HCT116 (cell line): ENCODE results near the gene PRKCQ. TPM values are rescaled to one million over a fixed set of nuclear protein-coding genes. Genes with fewer than 3 reads are reported as not detected.

Source experiments
- ATAC-seq: fragments of 200-7000 bp; cut with Tn5 transposase; 2 replicates; pipeline ENCODE4 v1.9.1; 2020; ENCODE audit warnings: mild to moderate bottlenecking, moderate library complexity
- BruUV-seq: library from RNA; stranded (reverse); fragments of 400-500 nt; replicated peaks from 2 replicates; lab custom pipeline; 2021; lab: Mats Ljungman, UMichigan
- CTCF ChIA-PET: fragments of 300-600 bp; sonication (Branson Sonifier 250); formaldehyde crosslinking; loops from one replicate; lab custom pipeline; 2021; ENCODE audit warnings: antibody characterized with exemption; lab: Charles Lee
- POLR2A ChIA-PET: fragments of 300-600, 350-600 bp; sonication (Branson Sonifier 250); formaldehyde crosslinking; loops from one replicate; lab custom pipeline; 2021; ENCODE audit warnings: antibody characterized with exemption; lab: Charles Lee
- RAD21 ChIA-PET, 2 experiments: fragments of 300-600 bp; sonication (Branson Sonifier 250); formaldehyde crosslinking; loops; one replicate each; lab custom pipeline; 2023; ENCODE audit warnings: low total read pairs in 2 of 2; ENCODE audit not compliant: uncharacterized antibody in 2 of 2, unreplicated experiment in 2 of 2, low non-redundant PET in 1 of 2; lab: Charles Lee
- DNase-seq: peaks from one replicate; pipeline ENCODE4 v3.0.0-alpha.2; 2010; ENCODE audit warnings: low read depth, low spot score
- H2AFZ ChIP-seq: fragments of 200-600 bp; shearing (Covaris generic), sonication (generic); 2 replicates; pipeline ENCODE4 v1.6.1; 2017; ENCODE audit warnings: low read depth, mixed run types, mixed read lengths, antibody characterized with exemption, low read length; ENCODE audit not compliant: poor library complexity, severe bottlenecking
- H3K27ac ChIP-seq: 2 replicates; pipeline ENCODE4 v1.5.1; 2012; ENCODE audit warnings: low read depth, low read length
- H3K27me3 ChIP-seq: fragments of 200-600 bp; sonication (generic); 2 replicates; pipeline ENCODE4 v1.6.1; 2016; ENCODE audit warnings: mixed run types, low read length, mixed read lengths; ENCODE audit not compliant: insufficient read depth
- H3K36me3 ChIP-seq, 2 experiments: fragments of 200-500 bp in 1 of 2; fragments of 200-600 bp in 1 of 2; sonication (Bioruptor generic) in 1 of 2; sonication (generic) in 1 of 2; 2 replicates each; pipeline versions ENCODE4 v1.5.1 to v1.6.1; 2014 to 2016; ENCODE audit warnings: low read length in 2 of 2, inconsistent platforms in 1 of 2, mixed read lengths in 1 of 2, mixed run types in 1 of 2; ENCODE audit not compliant: insufficient read depth in 2 of 2, control insufficient read depth in 1 of 2
- H3K4me1 ChIP-seq, 2 experiments: fragments of 200-600 bp in 1 of 2; sonication (generic) in 1 of 2; 2 replicates each; pipeline versions ENCODE4 v1.5.1 to v1.6.1; 2012 to 2017; ENCODE audit warnings: low read length in 2 of 2, inconsistent platforms in 1 of 2, mild to moderate bottlenecking in 1 of 2, mixed read lengths in 1 of 2, mixed run types in 1 of 2, moderate library complexity in 1 of 2; ENCODE audit not compliant: insufficient read depth in 2 of 2, control insufficient read depth in 1 of 2
- H3K4me2 ChIP-seq: fragments of 200-600 bp; sonication (generic); 2 replicates; pipeline ENCODE4 v1.6.1; 2017; ENCODE audit warnings: mixed run types, low read length, mixed read lengths
- H3K4me3 ChIP-seq, 2 experiments: fragments of 200-600 bp in 1 of 2; sonication (generic) in 1 of 2; replicated peaks in 1 of 2; 2 replicates each; pipeline ENCODE4 v1.5.1; 2011 to 2016; ENCODE audit warnings: low read length in 2 of 2, control low read depth in 1 of 2, low read depth in 1 of 2, mild to moderate bottlenecking in 1 of 2, mixed read lengths in 1 of 2, mixed run types in 1 of 2
- H3K79me2 ChIP-seq: fragments of 200-600 bp; sonication (generic); 2 replicates; pipeline ENCODE4 v1.6.1; 2017; ENCODE audit warnings: mild to moderate bottlenecking, mixed run types, low read length, moderate library complexity, mixed read lengths; ENCODE audit not compliant: insufficient read depth
- H3K9ac ChIP-seq: fragments of 200-600 bp; sonication (generic); 2 replicates; pipeline ENCODE4 v1.6.1; 2016; ENCODE audit warnings: low read length, mixed read lengths
- H3K9me2 ChIP-seq: fragments of 200-600 bp; sonication (generic), shearing (Covaris generic); 2 replicates; pipeline ENCODE4 v1.6.1; 2017; ENCODE audit warnings: mixed run types, mild to moderate bottlenecking, moderate library complexity; ENCODE audit not compliant: insufficient read depth
- H3K9me3 ChIP-seq, 2 experiments: fragments of 200-500 bp in 1 of 2; fragments of 200-600 bp in 1 of 2; sonication (Bioruptor generic) in 1 of 2; sonication (generic) in 1 of 2; 2 replicates each; pipeline ENCODE4 v1.6.1; 2014 to 2017; ENCODE audit warnings: low read length in 2 of 2, mixed read lengths in 2 of 2, inconsistent platforms in 1 of 2, low read depth in 1 of 2, mild to moderate bottlenecking in 1 of 2, mixed run types in 1 of 2, moderate library complexity in 1 of 2; ENCODE audit not compliant: control insufficient read depth in 1 of 2, insufficient read depth in 1 of 2
- H4K20me1 ChIP-seq: fragments of 200-600 bp; sonication (generic), shearing (Covaris generic); 2 replicates; pipeline ENCODE4 v1.6.1; 2017; ENCODE audit warnings: mixed run types, mild to moderate bottlenecking, moderate library complexity; ENCODE audit not compliant: insufficient read depth
- CEBPB ChIP-seq: IDR thresholded peaks from 2 replicates; pipeline ENCODE4 v1.6.1; 2012; ENCODE audit warnings: low read depth
- CTCF ChIP-seq, 3 experiments: fragments of 200-600 bp in 1 of 3; sonication (generic) in 1 of 3; IDR thresholded peaks in 2 of 3; conservative IDR thresholded peaks in 1 of 3; 2 replicates each; pipeline ENCODE4 v1.5.1; 2012 to 2017; ENCODE audit warnings: low read depth in 2 of 3, low read length in 2 of 3, antibody characterized with exemption in 1 of 3, borderline replicate concordance in 1 of 3, control low read depth in 1 of 3, mild to moderate bottlenecking in 1 of 3, mixed read lengths in 1 of 3, mixed run types in 1 of 3, moderate library complexity in 1 of 3; ENCODE audit not compliant: insufficient read depth in 1 of 3
- ELF1 ChIP-seq: IDR thresholded peaks from 2 replicates; pipeline ENCODE4 v1.6.1; 2012; ENCODE audit warnings: low read depth, borderline replicate concordance
- EZH2phosphoT487 ChIP-seq: fragments of 200-600 bp; IDR thresholded peaks from 2 replicates; pipeline ENCODE4 v1.6.1; 2018; ENCODE audit warnings: antibody characterized with exemption, borderline replicate concordance
- FOSL1 ChIP-seq: IDR thresholded peaks from 2 replicates; pipeline ENCODE4 v1.6.1; 2012; ENCODE audit warnings: low read depth
- POLR2A ChIP-seq: IDR thresholded peaks from 2 replicates; pipeline ENCODE4 v1.7.0; 2011; ENCODE audit warnings: borderline replicate concordance; ENCODE audit not compliant: insufficient read depth, insufficient read length; ENCODE audit errors: extremely low read depth
- POLR2AphosphoS5 ChIP-seq: IDR thresholded peaks from 2 replicates; pipeline ENCODE4 v1.6.1; 2011; ENCODE audit warnings: mild to moderate bottlenecking, low read depth, low read length, moderate library complexity
- RAD21 ChIP-seq: IDR thresholded peaks from 2 replicates; pipeline ENCODE4 v1.6.1; 2012; ENCODE audit warnings: low read depth, mild to moderate bottlenecking
- SP1 ChIP-seq: IDR thresholded peaks from 2 replicates; pipeline ENCODE4 v1.6.1; 2012; ENCODE audit warnings: low read depth
- SRF ChIP-seq: IDR thresholded peaks from 2 replicates; pipeline ENCODE4 v1.6.1; 2012; ENCODE audit warnings: low read depth
- TCF7L2 ChIP-seq: IDR thresholded peaks from 2 replicates; pipeline ENCODE4 v1.7.0; 2011; ENCODE audit warnings: borderline replicate concordance, inconsistent platforms; ENCODE audit not compliant: insufficient read depth, insufficient read length; ENCODE audit errors: extremely low read depth
- ZFX ChIP-seq: fragments of 450-650 bp; IDR thresholded peaks from 2 replicates; pipeline ENCODE4 v1.6.1; 2017
- ZNF274 ChIP-seq: fragments of 200-500 bp; sonication (Bioruptor generic); IDR thresholded peaks from 2 replicates; pipeline ENCODE4 v1.6.1; 2014; ENCODE audit warnings: mild to moderate bottlenecking, low read depth, low read length, inconsistent platforms
- intact Hi-C: fragments of 100-400 bp; cut with micrococcal nuclease; formaldehyde crosslinking; loops from 2 replicates; pipeline ENCODE4 v1.10.0; 2022
- total RNA-seq: library from RNA; stranded (reverse); gene quantifications from one replicate; pipeline ENCODE4 v1.2.1, GENCODE V29; 2021; ENCODE audit not compliant: unreplicated experiment

PRKCQ gene
- total RNA-seq, 1 experiment from 2014 or later, result 0.54 TPM

- DNase-seq (no peak), ATAC-seq (no peak)
- ChIA-PET POLR2A (no interaction called here), RAD21 (no interaction called here), CTCF (no interaction called here)
- Histone ChIP-seq H3K4me1 (no peaks in the 10 kb centered on the region), H3K27ac (no peak overlapping the region), H3K9me3 (no peaks in the 10 kb centered on the region), H3K36me3 (no peaks in the 10 kb centered on the region), H4K20me1 (no peaks in the 10 kb centered on the region), H3K27me3 (peaks cover 46% of the 10 kb centered on the region), H3K4me2 (no peak overlapping the region), H3K9ac (no peak overlapping the region)
- BruUV-seq, result no TSS peak
- intact Hi-C loops, result no loop called here
- no peak for TF ChIP-seq EZH2phosphoT487
- TF ChIP-seq, all 23 proteins: peak for 0
- Histone ChIP-seq H3K4me3 (no peak overlapping the region), H3K79me2 (no peaks in the 10 kb centered on the region), H2AFZ (no peak overlapping the region), H3K9me2 (no peaks in the 10 kb centered on the region)
Measured at GRCh38 chr10:6615971-6616370, 35.9 kb upstream of the PRKCQ start.

- no peak for DNase-seq
- Histone ChIP-seq H3K79me2 (no peaks in the 10 kb centered on the region), H3K4me3 (no peak overlapping the region), H3K4me2 (no peak overlapping the region), H3K36me3 (no peaks in the 10 kb centered on the region), H3K9ac (no peak overlapping the region), H4K20me1 (no peaks in the 10 kb centered on the region), H3K27me3 (peaks cover 57% of the 10 kb centered on the region), H3K9me2 (no peaks in the 10 kb centered on the region), H3K9me3 (no peaks in the 10 kb centered on the region), H3K27ac (no peak overlapping the region), H3K4me1 (no peaks in the 10 kb centered on the region), H2AFZ (no peak overlapping the region)
- BruUV-seq, result no TSS peak
- ChIA-PET RAD21 (no interaction called here), POLR2A (no interaction called here), CTCF (no interaction called here)
- intact Hi-C loops, result no loop called here
- TF ChIP-seq CTCF (IDR thresholded peaks at IDR 0.05 in 2 of 3, conservative IDR thresholded peaks at IDR 0.05 in 1 of 3; ENCODE audit: borderline replicate concordance in 1 of 3, insufficient read depth in 1 of 3, low read depth in 2 of 3, low read length in 2 of 3), result no peak
- TF ChIP-seq ELF1, result no peak
- no peak for TF ChIP-seq RAD21
- TF ChIP-seq TCF7L2, result no peak
- no peak for TF ChIP-seq EZH2phosphoT487
- TF ChIP-seq SP1, result no peak
- no peak for TF ChIP-seq SRF
- no peak for TF ChIP-seq ZFX
- no peak for TF ChIP-seq CEBPB
- TF ChIP-seq ZNF274, result no peak
- TF ChIP-seq FOSL1, result no peak
- no peak for TF ChIP-seq POLR2AphosphoS5
- no peak for TF ChIP-seq POLR2A
- no peak for ATAC-seq
Measured at GRCh38 chr10:6612371-6612770, 32.3 kb upstream of the PRKCQ start.
